H1 (cell line): Measurements from ENCODE around the gene GLI1. TPM values are rescaled to one million over a fixed set of nuclear protein-coding genes. Genes with fewer than 3 reads are reported as not detected.
"Not testable (repeated sequence)": the region's sequence is repeated elsewhere in the genome, so short reads cannot be mapped to it uniquely, and the experiment has no call there.

ENCODE experiments used
- CTCF ChIA-PET: fragments of 300-600 bp; sonication (Branson Sonifier 250); formaldehyde crosslinking; loops from one replicate; lab custom pipeline; 2021; ENCODE audit not compliant: partially characterized antibody; lab: Charles Lee
- POLR2A ChIA-PET: fragments of 300-600 bp; sonication (Branson Sonifier 250); formaldehyde crosslinking; loops from one replicate; lab custom pipeline; 2021; ENCODE audit warnings: inconsistent platforms; ENCODE audit not compliant: partially characterized antibody; lab: Charles Lee
- DNase-seq, 2 experiments: peaks; one replicate each; pipeline versions ENCODE4 v3.0.0 to v3.0.0-alpha.2; 2010 to 2022; ENCODE audit warnings: low spot score in 2 of 2, low read depth in 1 of 2, mixed read lengths in 1 of 2
- FAIRE-seq: peaks from 2 replicates; lab custom pipeline; 2011; peaks lifted over from hg19 to GRCh38; lab: Jason Lieb, UNC
- H2AFZ ChIP-seq: 2 replicates; pipeline ENCODE4 v1.8.1; 2012; ENCODE audit warnings: low read length, inconsistent platforms
- H2AK5ac ChIP-seq: 2 replicates; pipeline ENCODE4 v1.6.1; 2013; ENCODE audit warnings: low read depth, low read length
- H2BK120ac ChIP-seq: replicated peaks from 2 replicates; pipeline ENCODE3; 2013; ENCODE audit warnings: low read depth, low read length, inconsistent platforms
- H2BK12ac ChIP-seq: 2 replicates; pipeline ENCODE4 v1.6.1; 2013; ENCODE audit warnings: low read depth, low read length
- H2BK15ac ChIP-seq: 2 replicates; pipeline ENCODE4 v1.6.1; 2013; ENCODE audit warnings: low read length
- H2BK20ac ChIP-seq: 2 replicates; pipeline ENCODE4 v1.6.1; 2013; ENCODE audit warnings: low read length
- H2BK5ac ChIP-seq: 2 replicates; pipeline ENCODE4 v1.6.1; 2013; ENCODE audit warnings: low read depth, low read length
- H3K14ac ChIP-seq: 2 replicates; pipeline ENCODE4 v1.6.1; 2013; ENCODE audit warnings: inconsistent platforms; ENCODE audit not compliant: insufficient read length
- H3K18ac ChIP-seq: 2 replicates; pipeline ENCODE4 v1.6.1; 2013; ENCODE audit warnings: low read length; ENCODE audit errors: extremely low read depth
- H3K23ac ChIP-seq: 2 replicates; pipeline ENCODE4 v1.6.1; 2013; ENCODE audit warnings: inconsistent platforms; ENCODE audit not compliant: insufficient read length
- H3K23me2 ChIP-seq: 2 replicates; pipeline ENCODE4 v1.6.1; 2013; ENCODE audit warnings: low read depth, low read length
- H3K27ac ChIP-seq: 2 replicates; pipeline ENCODE4 v1.6.1; 2011; ENCODE audit warnings: low read depth, low read length, inconsistent platforms
- H3K27me3 ChIP-seq, 4 experiments: replicated peaks in 1 of 4; 1 replicate in 1 of 4; 2 replicates in 3 of 4; pipeline versions ENCODE4 v1.6.1 to v1.8.1; 2011 to 2013; ENCODE audit warnings: low read length in 3 of 4, mild to moderate bottlenecking in 3 of 4, inconsistent platforms in 2 of 4, mixed read lengths in 2 of 4, moderate library complexity in 1 of 4; ENCODE audit not compliant: control insufficient read depth in 3 of 4, insufficient read depth in 3 of 4; ENCODE audit errors: extremely low read depth in 1 of 4
- H3K36me3 ChIP-seq, 4 experiments: 2 replicates each; pipeline versions ENCODE4 v1.6.1 to v1.8.1; 2011 to 2013; ENCODE audit warnings: mild to moderate bottlenecking in 4 of 4, low read length in 3 of 4, moderate library complexity in 2 of 4, control low read depth in 1 of 4, inconsistent platforms in 1 of 4; ENCODE audit not compliant: insufficient read depth in 4 of 4, control insufficient read depth in 2 of 4
- H3K4ac ChIP-seq: replicated peaks from 2 replicates; pipeline ENCODE3; 2013; ENCODE audit warnings: low read length, low read depth, mixed read lengths, inconsistent platforms; ENCODE audit not compliant: insufficient read length
- H3K4me1 ChIP-seq, 4 experiments: replicated peaks in 1 of 4; 1 replicate in 1 of 4; 2 replicates in 3 of 4; pipeline versions ENCODE4 v1.6.1 to v1.8.1; 2011 to 2013; ENCODE audit warnings: low read length in 3 of 4, inconsistent platforms in 2 of 4, mixed read lengths in 1 of 4; ENCODE audit not compliant: insufficient read depth in 4 of 4, control insufficient read depth in 3 of 4
- H3K4me2 ChIP-seq, 2 experiments: 2 replicates each; pipeline versions ENCODE4 v1.6.1 to v1.8.1; 2011 to 2013; ENCODE audit warnings: low read depth in 2 of 2, low read length in 2 of 2, control low read depth in 1 of 2, inconsistent platforms in 1 of 2, mild to moderate bottlenecking in 1 of 2; ENCODE audit not compliant: insufficient read depth in 1 of 2
- H3K4me3 ChIP-seq, 4 experiments: fragments of 200-600, 300-600 bp in 1 of 4; sonication (generic), shearing (Covaris generic), sonication (Bioruptor Twin) in 1 of 4; 2 replicates each; pipeline versions ENCODE4 v1.5.1 to v1.8.1; 2011 to 2016; ENCODE audit warnings: low read length in 4 of 4, low read depth in 3 of 4, control low read depth in 2 of 4, inconsistent platforms in 2 of 4, mild to moderate bottlenecking in 2 of 4, mixed read lengths in 1 of 4, moderate library complexity in 1 of 4; ENCODE audit not compliant: insufficient read depth in 2 of 4; ENCODE audit errors: extremely low read depth in 1 of 4
- H3K56ac ChIP-seq: replicated peaks from 2 replicates; pipeline ENCODE3; 2013; ENCODE audit warnings: low read depth, mild to moderate bottlenecking, mixed read lengths, low read length, inconsistent platforms; ENCODE audit not compliant: insufficient read length
- H3K79me1 ChIP-seq: 2 replicates; pipeline ENCODE4 v1.6.1; 2013; ENCODE audit warnings: low read depth, low read length, control low read depth
- H3K79me2 ChIP-seq, 2 experiments: 2 replicates each; pipeline versions ENCODE4 v1.6.1 to v1.8.1; 2012 to 2013; ENCODE audit warnings: low read length in 2 of 2, mild to moderate bottlenecking in 2 of 2, inconsistent platforms in 1 of 2; ENCODE audit not compliant: insufficient read depth in 2 of 2, control insufficient read depth in 1 of 2
- H3K9ac ChIP-seq, 4 experiments: replicated peaks in 1 of 4; 1 replicate in 1 of 4; 2 replicates in 3 of 4; pipeline versions ENCODE4 v1.6.1 to v1.8.1; 2011 to 2013; ENCODE audit warnings: low read depth in 3 of 4, low read length in 3 of 4, control low read depth in 2 of 4, mild to moderate bottlenecking in 2 of 4, moderate library complexity in 2 of 4, inconsistent platforms in 1 of 4; ENCODE audit errors: extremely low read depth in 1 of 4
- H3K9me3 ChIP-seq, 2 experiments: 2 replicates each; pipeline versions ENCODE4 v1.6.1 to v1.8.1; 2012 to 2013; ENCODE audit warnings: mild to moderate bottlenecking in 2 of 2, moderate library complexity in 2 of 2, control low read depth in 1 of 2, inconsistent platforms in 1 of 2, low read depth in 1 of 2, low read length in 1 of 2, mixed read lengths in 1 of 2; ENCODE audit not compliant: insufficient read depth in 2 of 2
- H4K20me1 ChIP-seq, 2 experiments: replicated peaks in 1 of 2; 2 replicates each; pipeline versions ENCODE3 to v1.8.1; 2011 to 2013; ENCODE audit warnings: inconsistent platforms in 2 of 2, low read length in 2 of 2, mild to moderate bottlenecking in 1 of 2; ENCODE audit not compliant: insufficient read depth in 2 of 2, control insufficient read depth in 1 of 2
- H4K5ac ChIP-seq: 2 replicates; pipeline ENCODE4 v1.6.1; 2013; ENCODE audit warnings: low read length, low read depth, mixed read lengths, inconsistent platforms; ENCODE audit not compliant: insufficient read length
- H4K8ac ChIP-seq: 2 replicates; pipeline ENCODE4 v1.8.0; 2013; ENCODE audit warnings: mild to moderate bottlenecking, moderate library complexity, low read length, inconsistent platforms; ENCODE audit not compliant: insufficient read depth; ENCODE audit errors: extremely low read depth
- H4K91ac ChIP-seq: replicated peaks from 2 replicates; pipeline ENCODE3; 2013; ENCODE audit warnings: low read length, mixed read lengths, inconsistent platforms; ENCODE audit not compliant: insufficient read length
- WGBS, 2 experiments: shearing (Covaris generic) in 1 of 2; methylation state at CpG; one replicate each; pipeline versions ENCODE4 v1.1.6 to v1.1.7; 2013 to 2015; ENCODE audit warnings: low lambda C conversion rate in 2 of 2, mixed read lengths in 2 of 2, inconsistent platforms in 1 of 2, low coverage in 1 of 2, missing lambda C conversion rate in 1 of 2; ENCODE audit not compliant: insufficient replicate concordance in 2 of 2, insufficient coverage in 1 of 2, insufficient read length in 1 of 2; ENCODE audit errors: extremely low coverage in 1 of 2, missing lambda C conversion rate in 1 of 2; 5-methylcytosine and 5-hydroxymethylcytosine counted together
- polyA plus RNA-seq, 7 experiments: library from polyadenylated mRNA; depleted of rRNA in 3 of 7; stranded (reverse) in 5 of 7; unstranded in 2 of 7; fragments of >200 nt in 5 of 7; fragments of 200-250 nt in 2 of 7; gene quantifications; 1 replicate in 5 of 7; 2 replicates in 1 of 7; 4 replicates in 1 of 7; pipeline versions ENCODE4 v1.2.1 to v1.2.3, GENCODE V29; 2011 to 2013; ENCODE audit warnings: missing spikeins in 2 of 7, mixed read lengths in 2 of 7
- total RNA-seq: library from RNA; stranded (reverse); fragmentation: NEBNext Ultra II Directional; extraction: Animal tissue kit (Norgen Biotek cat#: 25700); gene quantifications from 2 replicates; pipeline ENCODE4 v1.2.1, GENCODE V29; 2021

Gene GLI1
- total and polyA plus RNA-seq, 2 of the 8 experiments (the other 6 are each of a cell fraction or from before 2014, with no cell fraction given), result 23.5 to 25.3 TPM

GRCh38 chr12:57444337-57444736 is 15.2 kb upstream of the GLI1 start:
- POLR2A ChIA-PET, result interaction anchor here (0.9 to 4.6 kb wide), 2 partner anchors 10 to 14 kb away, joined by 3 to 34 read pairs; partner anchors contain the start of gene INHBE
- H3K23me2 ChIP-seq, DNase-seq, H4K91ac ChIP-seq, H2BK5ac ChIP-seq, H4K5ac ChIP-seq, H2AK5ac ChIP-seq, H2BK120ac ChIP-seq, H3K4me1 ChIP-seq, H3K14ac ChIP-seq, H3K9me3 ChIP-seq, H4K8ac ChIP-seq, H3K4me3 ChIP-seq, FAIRE-seq, H4K20me1 ChIP-seq, H3K79me2 ChIP-seq, H2BK15ac ChIP-seq, H3K27ac ChIP-seq, H2BK12ac ChIP-seq, H3K4ac ChIP-seq, H3K23ac ChIP-seq, H2AFZ ChIP-seq, H3K56ac ChIP-seq, H3K9ac ChIP-seq, H3K36me3 ChIP-seq, H3K79me1 ChIP-seq, H3K27me3 ChIP-seq, H2BK20ac ChIP-seq, H3K4me2 ChIP-seq, H3K18ac ChIP-seq: not testable (repeated sequence)
- 89% methylated on average over 6 of the region's 6 CpGs; no CpG with 5 or more reads in 1 of the 2 experiments for WGBS, 2 experiments
- CTCF ChIA-PET, result interaction anchor here (0.6 to 6.3 kb wide), 5 partner anchors 10 to 136 kb away, joined by 3 to 47 read pairs (median 3); partner anchors contain the start of gene INHBE
